ENCODE results near the gene MTF2. TPM values are rescaled to one million over a fixed set of nuclear protein-coding genes. Genes with fewer than 3 reads are reported as not detected.

The MTF2 gene
- polyA plus RNA-seq, 4 donors: 6.5 to 29.1 (median 9.2) TPM

Other genes with a start within 250 kb of the MTF2 start
- 1,000 to 10,000 TPM; 1,004 to 2,638 (median 1,885) TPM for gene RPL5, start 247.2 kb upstream of the MTF2 start, polyA plus RNA-seq
- 10 to 100 TPM in 1 of 4 donors, 1 to 10 TPM in 3; 2.0 to 10.4 (median 3.8) TPM for gene DIPK1A, start 117.8 kb upstream of the MTF2 start, polyA plus RNA-seq
- gene TMED5, start 101.1 kb downstream of the MTF2 start, polyA plus RNA-seq: 10 to 100 TPM in 2 of 4 donors, 1 to 10 TPM in 2; 8.9 to 53.4 (median 18.1) TPM
- gene CCDC18, start 101.4 kb downstream of the MTF2 start, polyA plus RNA-seq: 1 to 10 TPM; 1.4 to 6.4 (median 4.3) TPM